Activated CD4-positive, alpha-beta memory T cell treated with anti-CD3 and anti-CD28 coated beads for 36 hours (primary cell): ENCODE measurements around the gene CYP4F22. TPM values are rescaled to one million over a fixed set of nuclear protein-coding genes. Genes with fewer than 3 reads are reported as not detected.
"Not testable (repeated sequence)": the region's sequence is repeated elsewhere in the genome, so short reads cannot be mapped to it uniquely, and the experiment has no call there.

ENCODE experiments used
- CTCF ChIA-PET: fragments of 350-600 bp; sonication (Branson Sonifier 250); formaldehyde crosslinking; loops from one replicate; lab custom pipeline; 2021; ENCODE audit warnings: antibody characterized with exemption, inconsistent platforms; lab: Charles Lee
- POLR2A ChIA-PET: fragments of 350-600 bp; sonication (Branson Sonifier 250); formaldehyde crosslinking; loops from one replicate; lab custom pipeline; 2021; ENCODE audit warnings: antibody characterized with exemption; lab: Charles Lee
- DNase-seq: peaks from one replicate; pipeline ENCODE4 v3.0.0-alpha.2; 2020
- H3K27ac Mint-ChIP-seq: one replicate; pipeline ENCODE4 v1.8.0; 2021; ENCODE audit warnings: mixed read lengths
- H3K27me3 Mint-ChIP-seq: one replicate; pipeline ENCODE4 v1.8.0; 2021; ENCODE audit warnings: mixed read lengths
- H3K36me3 Mint-ChIP-seq: one replicate; pipeline ENCODE4 v1.8.0; 2021; ENCODE audit warnings: mixed read lengths
- H3K4me1 Mint-ChIP-seq: one replicate; pipeline ENCODE4 v1.8.0; 2021; ENCODE audit warnings: low read depth, mixed read lengths
- H3K4me3 Mint-ChIP-seq: one replicate; pipeline ENCODE4 v1.8.0; 2021; ENCODE audit warnings: mild to moderate bottlenecking, mixed read lengths
- H3K9me3 Mint-ChIP-seq: one replicate; pipeline ENCODE4 v1.8.0; 2021; ENCODE audit warnings: mixed read lengths
- intact Hi-C: fragments of 100-400 bp; cut with micrococcal nuclease; formaldehyde crosslinking; loops from one replicate; pipeline ENCODE4 v1.15.1; 2023
- total RNA-seq, 2 experiments: library from RNA; stranded (reverse); gene quantifications; one replicate each; pipeline ENCODE4 v1.2.3, GENCODE V29; 2021

The CYP4F22 gene
- total RNA-seq, 2 experiments from 2014 or later, result 0.50 to 0.56 TPM

- no peaks in the 10 kb centered on the region for H3K4me1 Mint-ChIP-seq
- no peak for DNase-seq
- POLR2A ChIA-PET, result no interaction called here
- H3K36me3 Mint-ChIP-seq, result no peaks in the 10 kb centered on the region
- H3K27ac Mint-ChIP-seq, result no peak overlapping the region
- intact Hi-C loops, result no loop called here
- peaks cover 15% of the 10 kb centered on the region for H3K27me3 Mint-ChIP-seq
- CTCF ChIA-PET, result no interaction called here
- H3K4me3 Mint-ChIP-seq, result no peak overlapping the region
- no peaks in the 10 kb centered on the region for H3K9me3 Mint-ChIP-seq
These were observed 79.3 kb downstream of the CYP4F22 start for GRCh38 chr19:15587663-15588062.

- H3K36me3 Mint-ChIP-seq, result no peaks in the 10 kb centered on the region
- H3K9me3 Mint-ChIP-seq, result no peaks in the 10 kb centered on the region
- POLR2A ChIA-PET, result no interaction called here
- peaks cover 16% of the 10 kb centered on the region for H3K27me3 Mint-ChIP-seq
- CTCF ChIA-PET, result no interaction called here
- H3K4me3 Mint-ChIP-seq, result no peak overlapping the region
- H3K27ac Mint-ChIP-seq, result no peak overlapping the region
- H3K4me1 Mint-ChIP-seq, result no peaks in the 10 kb centered on the region
- no peak for DNase-seq
- intact Hi-C loops, result no loop called here
These were observed 79.9 kb downstream of the CYP4F22 start for GRCh38 chr19:15588265-15588664.

GRCh38 chr19:15589760-15590451, 81.6 kb downstream of the CYP4F22 start:
- Mint-ChIP-seq H3K9me3 (no peaks in the 10 kb centered on the region), H3K36me3 (no peaks in the 10 kb centered on the region), H3K27ac (no peak overlapping the region), H3K27me3 (peaks cover 20% of the 10 kb centered on the region), H3K4me3 (no peak overlapping the region), H3K4me1 (no peaks in the 10 kb centered on the region)
- intact Hi-C loops, result no loop called here
- ChIA-PET POLR2A (no interaction called here), CTCF (no interaction called here)
- DNase-seq, result no peak

GRCh38 chr19:15591796-15592195, 83.5 kb downstream of the CYP4F22 start:
- H3K9me3 Mint-ChIP-seq, result peaks cover 5% of the 10 kb centered on the region
- no peak for DNase-seq
- no peaks in the 10 kb centered on the region for H3K4me1 Mint-ChIP-seq
- no peak overlapping the region for H3K27ac Mint-ChIP-seq
- peaks cover 28% of the 10 kb centered on the region for H3K27me3 Mint-ChIP-seq
- H3K36me3 Mint-ChIP-seq, result peaks cover 3% of the 10 kb centered on the region
- ChIA-PET POLR2A (no interaction called here), CTCF (no interaction called here)
- intact Hi-C loops, result no loop called here
- no peak overlapping the region for H3K4me3 Mint-ChIP-seq

- H3K4me1 Mint-ChIP-seq, DNase-seq, H3K27ac Mint-ChIP-seq, CTCF ChIA-PET, POLR2A ChIA-PET, H3K36me3 Mint-ChIP-seq, intact Hi-C loops, H3K4me3 Mint-ChIP-seq: not testable (repeated sequence)
- H3K27me3 Mint-ChIP-seq, result peaks cover 32% of the 10 kb centered on the region
- H3K9me3 Mint-ChIP-seq, result peaks cover 10% of the 10 kb centered on the region
These were observed 84.2 kb downstream of the CYP4F22 start for GRCh38 chr19:15592506-15592905.

GRCh38 chr19:15593766-15594165, 85.4 kb downstream of the CYP4F22 start:
- not testable (repeated sequence) for H3K4me3 Mint-ChIP-seq

GRCh38 chr19:15595069-15595468, 86.7 kb downstream of the CYP4F22 start:
- DNase-seq, result no peak
- Mint-ChIP-seq H3K4me3 (no peak overlapping the region), H3K4me1 (no peaks in the 10 kb centered on the region), H3K27ac (no peak overlapping the region), H3K36me3 (peaks cover 3% of the 10 kb centered on the region), H3K27me3 (peaks cover 32% of the 10 kb centered on the region), H3K9me3 (peaks cover 10% of the 10 kb centered on the region)
- intact Hi-C loops, result no loop called here
- POLR2A ChIA-PET, result no interaction called here
- CTCF ChIA-PET, result no interaction called here

More at GRCh38 chr19:15593766-15594165, 85.4 kb downstream of the CYP4F22 start:
- H3K4me1 Mint-ChIP-seq, H3K27ac Mint-ChIP-seq, POLR2A ChIA-PET, DNase-seq, CTCF ChIA-PET, intact Hi-C loops, H3K36me3 Mint-ChIP-seq: not testable (repeated sequence)
- H3K9me3 Mint-ChIP-seq, result peaks cover 10% of the 10 kb centered on the region
- H3K27me3 Mint-ChIP-seq, result peaks cover 32% of the 10 kb centered on the region

Other genes starting within 250 kb of the CYP4F22 start
- 100 to 1,000 TPM in 1 of 2 experiments, 10 to 100 TPM in 1; 94.5 to 103 TPM for gene BRD4, start 176.0 kb upstream of the CYP4F22 start, total RNA-seq
- gene AKAP8, start 128.7 kb upstream of the CYP4F22 start, total RNA-seq, result 10 to 100 TPM; 31.5 to 37.2 TPM
- gene AKAP8L, start 89.5 kb upstream of the CYP4F22 start, total RNA-seq, result 100 to 1,000 TPM in 1 of 2 experiments, 10 to 100 TPM in 1; 94.2 to 100 TPM
- gene WIZ, start 58.6 kb upstream of the CYP4F22 start, total RNA-seq, result 10 to 100 TPM; 18.2 to 21.4 TPM
- gene RASAL3, start 44.0 kb upstream of the CYP4F22 start, total RNA-seq, result 100 to 1,000 TPM; 125 to 130 TPM
- under 1 TPM in 1 of 2 experiments, not detected in 1; 0.24 TPM for gene PGLYRP2, start 29.0 kb upstream of the CYP4F22 start, total RNA-seq
- not detected for gene CYP4F8, start 106.7 kb downstream of the CYP4F22 start, total RNA-seq
- gene CYP4F3, start 132.4 kb downstream of the CYP4F22 start, total RNA-seq, result not detected
- gene CYP4F12, start 164.6 kb downstream of the CYP4F22 start, total RNA-seq, result under 1 TPM in 1 of 2 experiments, not detected in 1; 0.41 TPM
- not detected for gene OR10H2, start 219.5 kb downstream of the CYP4F22 start, total RNA-seq
- gene OR10H3, start 229.5 kb downstream of the CYP4F22 start, total RNA-seq, result not detected